Left ventricle myocardium inferior (tissue), 1 donor: ENCODE measurements around the gene SORCS2. TPM values are rescaled to one million over a fixed set of nuclear protein-coding genes. Genes with fewer than 3 reads are reported as not detected.

Experiments
- DNase-seq: peaks from one replicate; pipeline ENCODE4 v3.0.0-alpha.2; 2020
- H3K27ac ChIP-seq: fragments of 200-600 bp; replicated peaks from 2 replicates; pipeline ENCODE4 v1.8.0; 2021
- H3K27me3 ChIP-seq: fragments of 200-600 bp; 2 replicates; pipeline ENCODE4 v1.8.0; 2021; ENCODE audit warnings: low read depth
- H3K36me3 ChIP-seq: fragments of 200-600 bp; 2 replicates; pipeline ENCODE4 v1.8.0; 2021
- H3K4me1 ChIP-seq: fragments of 200-600 bp; 2 replicates; pipeline ENCODE4 v1.8.0; 2021
- H3K4me3 ChIP-seq: fragments of 200-600 bp; 2 replicates; pipeline ENCODE4 v1.8.0; 2021; ENCODE audit warnings: mild to moderate bottlenecking, moderate library complexity
- H3K9me3 ChIP-seq: fragments of 200-600 bp; replicated peaks from 2 replicates; pipeline ENCODE4 v1.8.0; 2021
- intact Hi-C: fragments of 100-400 bp; cut with micrococcal nuclease; formaldehyde crosslinking; loops from one replicate; pipeline ENCODE4 v1.11.0; 2022
- total RNA-seq: library from RNA; stranded (reverse); fragmentation: NEBNext Ultra II Directional; extraction: Animal tissue kit (Norgen Biotek cat#: 25700); gene quantifications from one replicate; pipeline ENCODE4 v1.2.1, GENCODE V29; 2021
- TF ChIP-seq, protein P1 (sequence below): fragments of 200-600 bp; IDR thresholded peaks from 2 replicates; pipeline ENCODE4 v1.8.0; 2021; ENCODE audit warnings: antibody characterized with exemption, mild to moderate bottlenecking, borderline replicate concordance
- donor health status: DM: no; HTN: yes; CAD: no; lungs with severe emphysema.

SORCS2 gene
- total RNA-seq, 1 donor from 2014 or later: 1.2 TPM

DNA sequence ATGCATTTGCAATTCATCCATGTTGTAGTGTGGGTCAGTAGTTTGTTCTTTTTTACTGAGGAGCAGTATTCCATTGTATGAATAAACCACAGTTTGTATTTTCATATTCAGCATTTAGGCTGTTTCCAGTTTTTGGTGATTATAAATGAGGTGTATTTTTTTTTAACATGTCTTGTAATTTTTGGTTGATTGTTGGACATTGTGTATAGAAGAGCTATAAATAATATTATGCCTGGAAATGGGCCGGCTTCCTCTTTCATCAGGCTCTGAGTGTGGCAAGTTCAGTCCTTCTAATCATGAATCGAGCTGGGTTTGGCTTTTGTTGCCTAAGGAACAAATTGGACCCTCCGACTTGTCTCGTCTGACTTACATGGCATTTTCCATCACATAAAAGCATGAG lies 126.7 kb downstream of the SORCS2 start:
- peaks cover 25% of the 10 kb centered on the region for H3K9me3 ChIP-seq
- H3K27ac ChIP-seq: no peak overlapping the region
- H3K36me3 ChIP-seq: peaks cover 9% of the 10 kb centered on the region
- H3K4me3 ChIP-seq: no peak overlapping the region
- no peaks in the 10 kb centered on the region for H3K4me1 ChIP-seq
- DNase-seq: no peak
- intact Hi-C loops: no loop called here
- peaks cover 5% of the 10 kb centered on the region for H3K27me3 ChIP-seq
- TF ChIP-seq, protein P1, sequence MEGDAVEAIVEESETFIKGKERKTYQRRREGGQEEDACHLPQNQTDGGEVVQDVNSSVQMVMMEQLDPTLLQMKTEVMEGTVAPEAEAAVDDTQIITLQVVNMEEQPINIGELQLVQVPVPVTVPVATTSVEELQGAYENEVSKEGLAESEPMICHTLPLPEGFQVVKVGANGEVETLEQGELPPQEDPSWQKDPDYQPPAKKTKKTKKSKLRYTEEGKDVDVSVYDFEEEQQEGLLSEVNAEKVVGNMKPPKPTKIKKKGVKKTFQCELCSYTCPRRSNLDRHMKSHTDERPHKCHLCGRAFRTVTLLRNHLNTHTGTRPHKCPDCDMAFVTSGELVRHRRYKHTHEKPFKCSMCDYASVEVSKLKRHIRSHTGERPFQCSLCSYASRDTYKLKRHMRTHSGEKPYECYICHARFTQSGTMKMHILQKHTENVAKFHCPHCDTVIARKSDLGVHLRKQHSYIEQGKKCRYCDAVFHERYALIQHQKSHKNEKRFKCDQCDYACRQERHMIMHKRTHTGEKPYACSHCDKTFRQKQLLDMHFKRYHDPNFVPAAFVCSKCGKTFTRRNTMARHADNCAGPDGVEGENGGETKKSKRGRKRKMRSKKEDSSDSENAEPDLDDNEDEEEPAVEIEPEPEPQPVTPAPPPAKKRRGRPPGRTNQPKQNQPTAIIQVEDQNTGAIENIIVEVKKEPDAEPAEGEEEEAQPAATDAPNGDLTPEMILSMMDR: no peak

DNA sequence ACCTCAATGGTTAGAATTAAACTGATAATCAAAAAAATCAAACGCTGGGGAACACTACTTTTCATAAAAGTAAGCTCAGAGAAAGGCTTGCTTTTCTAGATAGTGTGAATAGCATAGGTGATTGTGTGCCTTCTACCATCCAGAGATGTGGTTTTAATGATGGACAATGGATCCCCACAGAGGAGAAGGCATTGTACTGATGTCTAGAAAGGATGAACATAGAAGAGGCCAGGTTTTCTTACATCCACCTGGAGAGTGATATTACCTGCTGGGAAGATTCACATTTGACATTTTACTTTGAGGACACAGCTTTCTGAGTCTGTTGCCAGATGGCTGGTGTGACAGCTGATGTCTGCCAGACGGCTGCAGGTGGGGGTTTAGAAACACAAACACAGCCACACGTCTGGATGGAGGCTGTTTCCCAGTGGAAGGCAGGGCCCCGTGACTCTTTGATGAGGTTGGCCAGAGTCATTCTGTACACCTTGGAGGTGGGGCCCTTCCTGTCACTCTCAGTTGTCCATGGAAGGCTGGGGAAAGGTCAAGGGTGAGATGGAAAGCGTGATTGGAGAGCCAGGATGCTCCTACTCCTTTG lies 128.0 kb downstream of the SORCS2 start:
- intact Hi-C loops: no loop called here
- Histone ChIP-seq H3K9me3 (peaks cover 25% of the 10 kb centered on the region), H3K4me1 (no peaks in the 10 kb centered on the region), H3K4me3 (no peak overlapping the region), H3K36me3 (peaks cover 9% of the 10 kb centered on the region), H3K27me3 (peaks cover 13% of the 10 kb centered on the region), H3K27ac (no peak overlapping the region)
- DNase-seq: no peak
- TF ChIP-seq, protein P1: no peak

DNA sequence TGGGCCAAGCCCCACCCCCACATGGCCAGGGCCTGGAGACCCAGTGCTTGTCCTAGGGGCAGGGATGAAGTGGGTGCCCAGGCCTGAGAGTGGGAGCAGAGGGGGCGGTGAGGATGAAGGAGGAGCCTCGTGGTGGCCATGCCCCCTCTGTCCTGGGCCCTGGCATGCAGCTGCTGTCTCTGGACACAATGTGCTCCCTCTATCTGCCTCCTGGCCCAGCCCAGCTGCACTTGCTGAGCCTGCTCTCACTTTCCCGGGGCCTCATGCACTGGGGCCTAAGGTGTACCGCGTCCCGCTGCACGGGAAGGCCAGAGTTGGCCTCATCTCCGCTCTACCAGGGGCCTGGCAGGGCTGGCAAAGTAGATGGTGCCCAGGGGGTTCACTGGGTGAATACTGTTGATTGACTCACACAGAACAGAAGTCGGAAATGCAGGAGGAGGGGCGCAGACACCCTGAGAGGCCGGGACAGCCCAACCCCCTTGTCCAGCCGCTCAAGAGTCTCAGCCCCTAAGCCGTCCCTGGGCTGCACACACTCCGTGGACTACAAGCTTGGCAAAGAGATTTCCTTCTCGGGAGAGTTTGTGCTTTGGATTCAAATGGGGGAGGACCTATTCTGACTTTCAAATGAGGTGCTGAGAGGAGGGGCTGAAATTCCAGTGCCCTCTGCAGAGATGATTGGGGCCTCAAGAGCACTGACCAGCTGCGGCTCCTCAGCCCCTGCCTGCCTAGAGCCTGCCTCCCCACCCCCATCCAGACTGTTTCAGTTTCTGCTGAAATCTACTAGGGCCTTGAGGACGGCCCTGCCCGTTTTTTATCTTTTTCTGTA lies 130.0 kb downstream of the SORCS2 start:
- Histone ChIP-seq H3K4me3 (no peak overlapping the region), H3K36me3 (peaks cover 9% of the 10 kb centered on the region), H3K27ac (no peak overlapping the region), H3K9me3 (peaks cover 25% of the 10 kb centered on the region), H3K27me3 (peaks cover 13% of the 10 kb centered on the region), H3K4me1 (no peaks in the 10 kb centered on the region)
- peak; percentile 3 for DNase-seq
- TF ChIP-seq, protein P1: no peak
- intact Hi-C loops: no loop called here

DNA sequence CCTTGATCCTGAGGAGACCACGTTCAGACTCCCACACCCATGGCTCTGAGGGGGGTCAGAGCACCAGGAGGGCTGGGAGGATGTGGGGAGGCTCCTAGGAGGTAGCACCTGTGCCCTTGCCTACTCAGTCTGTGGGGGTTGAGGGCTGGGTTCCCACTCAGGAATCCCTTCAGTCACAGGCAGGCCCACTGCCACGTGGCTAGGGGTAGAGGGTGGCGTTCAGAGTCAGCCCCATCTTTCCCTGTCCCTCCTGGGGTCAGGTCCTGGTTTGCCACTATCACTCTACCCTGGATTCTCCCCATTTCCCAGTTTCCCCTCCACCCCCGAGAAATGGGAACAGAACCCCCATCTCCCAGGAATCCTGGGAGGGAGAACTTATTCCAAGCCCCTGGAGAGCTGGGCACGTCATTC lies 131.1 kb downstream of the SORCS2 start:
- Histone ChIP-seq H3K27me3 (peaks cover 13% of the 10 kb centered on the region), H3K9me3 (peaks cover 21% of the 10 kb centered on the region), H3K4me3 (no peak overlapping the region), H3K4me1 (no peaks in the 10 kb centered on the region), H3K27ac (no peak overlapping the region), H3K36me3 (peaks cover 3% of the 10 kb centered on the region)
- DNase-seq: peak; percentile 2
- intact Hi-C loops: no loop called here
- TF ChIP-seq, protein P1: no peak

DNA sequence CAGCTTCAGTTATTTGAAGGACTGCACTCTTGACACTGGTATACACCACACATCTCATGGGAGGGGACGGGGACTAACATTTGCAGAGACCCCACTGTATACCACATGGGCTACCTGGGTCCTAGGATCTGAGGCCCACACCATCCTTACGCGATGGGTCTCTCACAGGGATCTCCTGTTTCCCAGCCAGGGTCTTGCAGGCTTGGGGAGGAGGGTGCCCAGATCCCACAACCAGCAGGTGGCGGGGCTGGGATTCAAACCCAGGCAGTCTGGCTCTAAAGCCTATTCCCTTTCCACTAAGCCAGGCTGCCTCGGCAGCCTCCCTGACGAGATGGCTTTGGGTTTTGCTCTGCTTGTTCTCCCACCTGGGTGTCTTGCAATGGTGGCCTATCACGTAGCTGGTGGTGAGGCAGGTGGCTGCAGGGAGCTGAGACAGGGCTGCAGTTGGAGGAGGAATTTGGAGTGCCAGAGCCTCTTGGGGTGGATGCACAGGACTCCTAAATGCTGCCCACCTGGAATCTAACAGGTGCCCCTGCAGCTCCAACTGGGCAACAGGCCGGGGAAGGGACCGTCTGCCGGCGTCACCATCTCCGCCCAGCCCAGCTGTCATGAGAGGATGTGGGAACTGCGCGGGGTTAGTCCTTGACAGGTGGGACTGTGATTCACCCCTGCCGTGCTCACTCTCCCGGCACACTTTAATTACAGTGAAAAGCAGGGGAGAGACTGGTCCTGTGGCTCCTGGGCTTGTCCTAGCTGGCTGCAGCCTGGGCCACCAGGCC lies 131.7 kb downstream of the SORCS2 start:
- TF ChIP-seq, protein P1: no peak
- Histone ChIP-seq H3K4me1 (peaks cover 6% of the 10 kb centered on the region), H3K27ac (no peak overlapping the region), H3K4me3 (no peak overlapping the region), H3K27me3 (peaks cover 13% of the 10 kb centered on the region), H3K36me3 (no peaks in the 10 kb centered on the region), H3K9me3 (peaks cover 15% of the 10 kb centered on the region)
- no peak for DNase-seq
- intact Hi-C loops: no loop called here
